GM12878 (cell line): ENCODE data around the gene LASP1. TPM values are rescaled to one million over a fixed set of nuclear protein-coding genes. Genes with fewer than 3 reads are reported as not detected.

Experiments
- ATAC-seq: fragments of 200-7000 bp; cut with Tn5 transposase; 3 replicates; pipeline ENCODE4 v1.9.1; 2020; ENCODE audit warnings: mild to moderate bottlenecking, moderate library complexity
- BruUV-seq: library from RNA; stranded (reverse); fragments of 400-500 nt; replicated peaks from 2 replicates; lab custom pipeline; 2021; lab: Mats Ljungman, UMichigan
- CTCF ChIA-PET: fragments of 300-600 bp; sonication (Branson Sonifier 250); formaldehyde crosslinking; extraction: SDS; loops from one replicate; lab custom pipeline; 2021; ENCODE audit warnings: inconsistent platforms; lab: Yijun Ruan, JAX
- POLR2A ChIA-PET: fragments of 350-600 bp; formaldehyde crosslinking; extraction: SDS; loops from one replicate; lab custom pipeline; 2021; ENCODE audit warnings: inconsistent platforms; lab: Charles Lee
- RAD21 ChIA-PET: fragments of 300-600 bp; sonication (Branson Sonifier 250); formaldehyde crosslinking; loops from one replicate; lab custom pipeline; 2023; ENCODE audit warnings: antibody characterized with exemption; ENCODE audit not compliant: unreplicated experiment; lab: Charles Lee
- SMC1A ChIA-PET: fragments of 300-600 bp; sonication (Branson Sonifier 250); formaldehyde crosslinking; loops from one replicate; lab custom pipeline; 2023; ENCODE audit not compliant: unreplicated experiment, uncharacterized antibody; lab: Charles Lee
- DNase-seq: peaks from one replicate; pipeline ENCODE4 v3.0.0-alpha.2; 2011; ENCODE audit warnings: low read depth, low spot score
- FAIRE-seq: peaks from 3 replicates; lab custom pipeline; 2011; peaks lifted over from hg19 to GRCh38; lab: Jason Lieb, UNC
- H2AFZ ChIP-seq: 2 replicates; pipeline ENCODE4 v1.6.0; 2011; ENCODE audit warnings: low read depth, low read length, control low read depth; ENCODE audit not compliant: control insufficient read depth
- H3K27ac ChIP-seq: 2 replicates; pipeline ENCODE4 v1.5.1; 2011; ENCODE audit warnings: control low read depth; ENCODE audit not compliant: control insufficient read depth, insufficient read depth
- H3K27me3 ChIP-seq, 2 experiments: replicated peaks in 1 of 2; 2 replicates each; pipeline versions ENCODE4 v1.6.0 to v1.6.1; 2011; ENCODE audit warnings: low read length in 1 of 2; ENCODE audit not compliant: control insufficient read depth in 2 of 2, insufficient read depth in 2 of 2
- H3K36me3 ChIP-seq, 2 experiments: 2 replicates each; pipeline ENCODE4 v1.5.1; 2011; ENCODE audit warnings: low read length in 1 of 2; ENCODE audit not compliant: control insufficient read depth in 2 of 2, insufficient read depth in 2 of 2
- H3K4me1 ChIP-seq: 2 replicates; pipeline ENCODE4 v1.6.1; 2011; ENCODE audit warnings: mild to moderate bottlenecking, low read length, moderate library complexity, mixed read lengths; ENCODE audit not compliant: control insufficient read depth, insufficient read depth
- H3K4me2 ChIP-seq: 2 replicates; pipeline ENCODE4 v1.6.0; 2011; ENCODE audit warnings: control low read depth; ENCODE audit not compliant: control insufficient read depth, insufficient read depth
- H3K4me3 ChIP-seq: fragments of 200-600 bp; sonication (generic); 2 replicates; pipeline ENCODE4 v1.5.1; 2016
- H3K79me2 ChIP-seq: 2 replicates; pipeline ENCODE4 v1.6.0; 2011; ENCODE audit warnings: low read length; ENCODE audit not compliant: control insufficient read depth, insufficient read depth
- H3K9ac ChIP-seq: 2 replicates; pipeline ENCODE4 v1.8.0; 2011; ENCODE audit warnings: low read length, control low read depth, mixed read lengths; ENCODE audit not compliant: control insufficient read depth, insufficient read depth
- H3K9me3 ChIP-seq: replicated peaks from 3 replicates; pipeline ENCODE4 v1.5.1; 2011; ENCODE audit warnings: mild to moderate bottlenecking, low read length; ENCODE audit not compliant: control insufficient read depth, insufficient read depth
- H4K20me1 ChIP-seq: 2 replicates; pipeline ENCODE4 v1.6.0; 2011; ENCODE audit not compliant: control insufficient read depth, insufficient read depth
- EP300 ChIP-seq, 2 experiments: fragments of 150-350 bp in 1 of 2; IDR thresholded peaks; 2 replicates each; pipeline ENCODE4 v1.6.1; 2011 to 2012; ENCODE audit warnings: low read depth in 2 of 2, low read length in 2 of 2, borderline replicate concordance in 1 of 2, improper control_type of control experiment in 1 of 2, inconsistent platforms in 1 of 2; ENCODE audit not compliant: control insufficient read depth in 1 of 2
- KDM1A ChIP-seq: fragments of 200-600 bp; sonication (generic); IDR thresholded peaks from 2 replicates; pipeline ENCODE4 v1.6.1; 2016; ENCODE audit warnings: borderline replicate concordance
- RAD21 ChIP-seq: IDR thresholded peaks from 2 replicates; pipeline ENCODE4 v1.6.1; 2011; ENCODE audit warnings: mild to moderate bottlenecking, low read depth, low read length, moderate library complexity; ENCODE audit not compliant: insufficient read depth
- SREBF2 ChIP-seq: IDR thresholded peaks from 2 replicates; pipeline ENCODE4 v1.6.1; 2012; ENCODE audit warnings: mild to moderate bottlenecking, low read length
- STAT1 ChIP-seq: fragments of 450-650 bp; conservative IDR thresholded peaks from 2 replicates; pipeline ENCODE4 v1.6.1; 2014; ENCODE audit warnings: antibody characterized with exemption, mild to moderate bottlenecking
- ZBTB40 ChIP-seq: fragments of 450-650 bp; IDR thresholded peaks from 2 replicates; pipeline ENCODE4 v1.6.1; 2016; ENCODE audit warnings: mild to moderate bottlenecking, moderate library complexity, borderline replicate concordance
- WGBS: methylation state at CpG from one replicate; pipeline ENCODE4 v1.1.6; 2016; ENCODE audit warnings: low lambda C conversion rate; ENCODE audit not compliant: insufficient replicate concordance, insufficient coverage; ENCODE audit errors: missing lambda C conversion rate; 5-methylcytosine and 5-hydroxymethylcytosine counted together
- in situ Hi-C: fragments of 300-500 bp; cut with MboI; formaldehyde crosslinking; loops from 9 replicates; pipeline ENCODE4 v1.14.3; 2018; ENCODE audit warnings: mixed read lengths
- intact Hi-C: fragments of 100-400 bp; cut with micrococcal nuclease; formaldehyde crosslinking; loops from one replicate; pipeline ENCODE4 v1.14.2; 2022; ENCODE audit not compliant: unreplicated experiment
- polyA plus RNA-seq, 11 experiments: library from polyadenylated mRNA; depleted of rRNA in 4 of 11; unstranded in 6 of 11; stranded (reverse) in 5 of 11; fragments of >200 nt; fragmentation: Nextera tagmentation in 4 of 11; fragmentation: Illumina TruSeq in 1 of 11; extraction: Ambion mirVana in 4 of 11; extraction: Trizol in 1 of 11; gene quantifications; 1 replicate in 1 of 11; 2 replicates in 10 of 11; pipeline versions ENCODE4 v1.2.1 to v1.2.3, GENCODE V29; 2011 to 2016; ENCODE audit warnings: inconsistent platforms in 2 of 11, missing spikeins in 2 of 11, low read depth in 1 of 11
- total RNA-seq, 4 experiments: library from RNA; depleted of rRNA in 3 of 4; stranded (reverse); fragments of >200 nt in 3 of 4; fragmentation: Illumina TruSeq in 1 of 4; extraction: Trizol in 1 of 4; gene quantifications; 2 replicates each; pipeline versions ENCODE4 v1.2.1 to v1.2.3, GENCODE V29; 2013 to 2021

The LASP1 gene
- total and polyA plus RNA-seq, 10 of the 15 experiments (the other 5 are each of a cell fraction or from before 2014, with no cell fraction given): 21.0 to 114 (median 59.3) TPM

GRCh38 chr17:38886643-38887010 lies 16.8 kb downstream of the LASP1 start (continued):
- no peak for TF ChIP-seq SREBF2
- TF ChIP-seq RAD21: no peak
- TF ChIP-seq STAT1: no peak
- TF ChIP-seq ZBTB40: no peak
- TF ChIP-seq KDM1A: no peak
- TF ChIP-seq, all 136 proteins: peak for 0

- Histone ChIP-seq H3K9ac (no peak overlapping the region), H3K4me1 (peaks cover 3% of the 10 kb centered on the region), H3K4me3 (no peak overlapping the region), H3K27me3 (no peaks in the 10 kb centered on the region), H3K27ac (no peak overlapping the region), H3K9me3 (no peaks in the 10 kb centered on the region), H4K20me1 (peaks cover 5% of the 10 kb centered on the region; the same call in 1 of the 2 replicates), H3K79me2 (peaks cover 18% of the 10 kb centered on the region), H2AFZ (no peak overlapping the region), H3K36me3 (peaks cover 34 to 42% of the 10 kb centered on the region in 2 experiments), H3K4me2 (no peak overlapping the region)
- WGBS: 87% methylated on average over 9 of the region's 9 CpGs
- in situ Hi-C loops: no loop called here
- FAIRE-seq: no peak
- ATAC-seq: no peak
- DNase-seq: no peak
- ChIA-PET RAD21 (no interaction called here), POLR2A (no interaction called here), SMC1A (no interaction called here), CTCF (no interaction called here)
- no TSS peak for BruUV-seq
- TF ChIP-seq EP300 (IDR thresholded peaks at IDR 0.05; ENCODE audit: borderline replicate concordance in 1 of 2, control insufficient read depth in 1 of 2, low read depth in 2 of 2, low read length in 2 of 2): no peak
- intact Hi-C loops: no loop called here
Measured at GRCh38 chr17:38888842-38889241, 19.0 kb downstream of the LASP1 start.
